Endometrium (tissue), 2 donors: Measurements from ENCODE around the gene DGKG.

ENCODE experiments used
- FAIRE-seq: peaks from 2 replicates; lab custom pipeline; 2012; peaks lifted over from hg19 to GRCh38; lab: Jason Lieb, UNC
- donor health status: control.
- donor health status: control.

Gene DGKG

DNA sequence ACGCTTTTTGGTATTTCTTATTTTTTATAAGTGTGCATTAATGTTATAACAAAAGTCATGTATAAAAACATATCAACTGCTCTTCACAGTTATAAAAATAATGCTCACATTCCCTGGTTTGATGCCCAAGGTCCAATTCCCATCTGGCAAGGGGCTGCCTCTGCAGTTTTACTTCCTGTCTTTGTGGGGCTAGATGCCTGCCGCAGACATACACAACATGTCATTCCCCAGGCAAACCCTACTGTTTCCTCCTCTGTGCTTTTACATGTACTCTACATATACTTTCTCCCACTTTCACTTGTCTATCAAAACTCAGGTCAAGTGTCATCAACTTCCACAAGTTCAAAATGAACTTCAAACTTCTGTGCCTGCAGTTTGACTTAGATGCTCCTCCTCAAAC lies 192.7 kb downstream of the DGKG start:
- FAIRE-seq: no peak

DNA sequence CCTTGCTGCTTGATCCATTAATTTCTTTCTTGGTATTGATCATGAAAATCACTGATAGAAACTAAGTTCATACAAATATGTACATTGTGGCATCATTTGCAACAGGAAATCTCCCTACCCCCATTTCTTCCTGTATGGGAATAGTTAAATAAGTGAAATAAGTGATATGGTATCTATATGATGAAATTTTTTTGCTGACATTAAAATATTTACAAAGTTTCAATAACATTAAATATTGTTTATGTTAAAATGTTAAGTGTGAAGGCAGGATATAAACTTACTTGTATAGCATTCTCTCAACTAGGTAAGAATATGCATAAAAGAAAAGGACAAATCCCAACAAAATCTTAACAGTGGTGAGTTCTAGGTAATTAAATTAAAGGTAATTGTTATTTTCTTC lies 193.1 kb downstream of the DGKG start:
- no peak for FAIRE-seq

DNA sequence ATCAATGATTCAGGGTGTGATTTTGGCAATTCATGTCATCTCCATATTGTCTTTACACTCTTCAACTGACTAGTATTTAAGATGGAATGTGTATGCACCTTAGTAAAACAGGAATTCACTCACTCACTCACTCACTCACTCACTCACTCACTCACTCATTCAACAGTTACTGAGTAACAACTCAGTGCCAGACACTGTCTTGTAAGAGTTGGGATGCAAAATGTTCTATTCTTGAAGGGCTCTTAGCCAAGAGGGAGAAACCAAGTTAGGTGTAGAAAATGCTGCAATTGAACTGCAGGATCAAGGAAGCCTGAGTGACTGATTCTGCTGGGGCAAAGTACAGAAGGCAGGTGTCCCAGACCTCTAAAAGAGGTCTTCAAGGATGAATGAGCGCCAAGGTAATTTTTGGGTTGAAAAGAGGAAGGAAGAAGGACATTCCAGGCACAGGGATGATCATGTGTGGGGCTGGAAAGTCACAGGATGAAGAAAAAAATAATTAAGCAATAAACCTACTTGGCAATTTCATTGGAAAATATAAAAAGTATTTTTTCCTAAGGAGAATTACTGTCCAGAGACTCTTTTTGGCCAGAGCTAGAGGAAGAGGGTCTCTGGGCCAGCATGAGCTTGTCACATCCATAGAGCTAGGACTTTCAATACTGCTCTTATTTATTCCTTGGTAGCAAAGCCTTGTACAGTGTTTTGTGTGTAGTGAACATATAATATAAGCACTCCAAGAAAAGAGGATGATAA lies 194.2 kb downstream of the DGKG start:
- no peak for FAIRE-seq

DNA sequence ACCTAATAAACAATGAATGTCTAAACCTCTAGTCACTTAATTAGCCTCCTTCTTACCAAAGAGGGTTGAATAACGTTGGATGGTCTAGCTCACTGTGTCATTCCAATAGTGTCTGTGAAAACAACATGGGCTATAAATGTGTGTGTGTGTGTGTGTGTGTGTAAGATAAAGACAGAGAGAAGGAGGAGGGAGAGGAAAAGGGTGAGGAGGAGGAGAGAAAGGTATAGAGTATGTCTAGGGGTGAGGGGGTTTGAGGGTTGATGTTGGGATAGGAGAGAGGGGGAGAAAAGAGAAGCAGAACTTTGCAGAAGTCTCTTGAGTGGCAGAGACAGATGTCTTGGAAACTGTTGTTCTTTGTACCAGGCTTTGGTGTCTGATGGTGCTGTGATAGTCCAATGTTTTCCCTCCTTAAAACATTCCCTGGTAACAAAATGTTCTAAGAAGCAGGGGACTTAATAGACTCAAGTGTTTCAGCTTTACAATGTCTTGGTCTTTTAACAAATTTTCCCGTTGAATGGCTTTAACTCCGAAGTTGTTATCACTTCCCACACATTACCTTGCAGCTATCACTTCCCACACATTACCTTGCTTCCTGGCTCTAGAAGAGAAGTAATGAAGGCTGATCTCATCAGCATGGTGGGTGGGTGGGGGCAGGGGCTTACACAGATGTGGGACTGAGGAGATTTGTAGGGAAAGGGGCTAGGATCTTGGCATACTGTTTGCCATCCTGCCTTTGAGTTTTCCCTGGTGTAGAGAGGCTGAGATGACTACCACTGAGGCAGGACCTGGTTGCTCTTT lies 195.3 kb downstream of the DGKG start:
- no peak for FAIRE-seq

DNA sequence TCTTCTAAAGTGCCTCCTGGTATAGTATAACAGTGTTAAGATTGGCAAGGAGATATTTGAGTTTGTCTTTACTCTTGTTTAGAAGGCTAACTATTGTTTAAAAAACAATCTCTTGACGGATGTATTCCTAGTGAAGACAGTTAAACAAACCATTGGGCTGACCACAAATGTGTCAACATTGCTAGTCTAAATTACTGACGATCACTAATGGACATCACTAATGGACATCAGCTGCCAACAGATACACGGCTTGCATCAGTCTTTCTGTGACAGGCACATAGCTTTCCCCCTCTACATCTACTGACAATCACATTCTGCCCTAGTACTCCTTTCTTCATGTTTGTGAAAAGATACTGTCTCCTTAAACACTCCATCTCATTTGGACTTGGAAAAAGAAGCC lies 196.0 kb downstream of the DGKG start:
- no peak for FAIRE-seq

DNA sequence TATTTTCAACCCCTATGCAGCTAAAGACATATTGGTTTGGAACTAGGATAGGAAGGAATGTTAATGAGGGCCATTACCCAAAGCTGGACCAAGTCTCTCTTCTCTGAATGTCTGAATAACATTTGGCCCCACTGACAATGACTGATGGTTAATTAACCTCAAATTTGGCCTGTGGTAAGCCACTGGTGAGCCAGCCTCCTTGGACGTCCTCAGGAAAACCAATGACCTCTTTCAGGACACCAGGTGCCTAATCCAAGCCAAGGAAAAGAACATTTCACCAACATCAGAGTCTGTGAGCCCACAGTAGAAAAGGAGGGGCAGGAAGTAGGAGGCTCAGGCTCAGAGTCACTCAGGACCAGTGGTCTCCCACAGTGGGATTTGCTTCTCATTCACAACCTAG lies 196.7 kb downstream of the DGKG start:
- FAIRE-seq: no peak

DNA sequence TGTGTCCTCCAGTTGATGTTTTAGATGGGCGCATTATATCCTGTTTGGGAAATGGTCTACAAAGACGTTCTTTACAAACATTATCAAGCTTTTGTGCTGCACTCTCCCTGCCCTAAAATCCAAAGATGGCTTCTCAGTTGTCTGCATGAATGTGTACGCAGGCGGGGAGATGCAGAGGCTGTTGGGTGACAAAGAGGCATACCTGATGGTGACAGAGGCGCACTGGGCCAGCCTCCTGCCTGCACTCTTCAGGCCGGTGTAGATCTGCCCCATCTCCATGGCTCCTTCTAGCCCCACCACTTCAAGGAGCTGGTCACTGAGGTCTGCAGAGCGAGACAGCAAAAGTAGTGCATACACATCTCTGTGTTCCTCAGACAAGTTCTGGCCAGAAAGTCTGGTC lies 197.3 kb downstream of the DGKG start:
- no peak for FAIRE-seq

DNA sequence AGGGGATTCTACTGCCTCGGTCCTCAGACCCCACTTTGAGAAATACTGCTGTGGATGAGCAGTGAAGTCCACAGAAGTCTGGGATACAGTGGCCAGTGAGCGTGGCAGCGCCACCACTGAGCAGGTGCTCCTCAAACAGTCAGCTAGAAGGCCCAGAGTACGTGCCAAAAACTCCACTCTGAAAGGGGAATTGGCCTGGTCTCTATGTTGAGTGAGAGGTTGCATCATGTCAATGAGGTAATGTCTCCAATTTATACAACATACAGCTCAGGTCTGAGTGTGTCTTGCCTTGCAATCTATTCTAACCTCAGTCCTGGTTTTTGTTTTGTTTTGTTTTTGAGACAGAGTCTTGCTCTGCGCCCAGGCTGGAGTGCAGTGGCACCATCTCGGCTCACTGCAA lies 199.8 kb downstream of the DGKG start:
- no peak for FAIRE-seq

DNA sequence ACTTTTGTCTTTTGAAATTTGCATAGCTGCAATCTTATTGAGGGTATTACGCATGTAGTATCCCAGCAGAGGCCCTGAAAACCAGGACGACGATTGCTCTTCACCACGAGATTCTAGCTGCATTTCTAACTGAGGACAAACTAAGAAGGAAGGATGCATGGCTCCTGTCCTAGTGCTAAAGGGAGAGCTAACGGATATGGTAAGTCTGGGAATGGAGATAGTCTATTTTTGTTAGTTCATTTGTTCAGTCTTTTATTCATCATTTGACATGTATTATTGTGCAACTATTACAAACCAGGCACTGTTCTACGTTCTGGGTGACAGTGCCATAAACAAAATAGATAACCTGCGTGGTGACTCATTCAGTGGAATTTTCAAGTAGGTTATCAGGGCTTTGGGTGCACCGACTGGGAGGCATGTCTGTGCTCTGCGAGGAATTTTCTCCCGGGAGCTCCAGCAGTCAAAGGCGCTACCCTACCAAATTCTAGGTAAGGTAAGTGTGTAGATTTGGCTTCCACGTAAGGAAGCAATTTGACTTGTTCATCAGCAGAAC lies 201.3 kb downstream of the DGKG start:
- no peak for FAIRE-seq

DNA sequence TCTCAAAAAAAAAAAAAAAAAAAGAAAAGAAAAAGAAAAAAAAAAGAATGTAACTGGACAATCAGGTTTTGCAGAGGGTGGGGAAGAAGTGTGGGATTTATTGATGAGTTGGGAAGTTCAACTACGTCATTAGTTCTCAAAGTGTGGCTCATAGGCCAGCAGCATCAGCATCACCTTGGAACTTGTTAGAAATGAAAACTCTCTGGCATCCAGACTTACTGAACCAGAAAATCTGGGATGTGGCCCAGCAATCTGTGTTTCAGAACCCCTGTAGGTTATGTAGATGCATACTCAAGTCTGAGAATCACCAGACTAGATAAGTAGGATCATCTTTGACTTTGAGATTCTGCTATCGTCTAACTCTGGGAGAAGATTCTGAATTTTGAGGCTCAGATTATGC lies 207.4 kb downstream of the DGKG start:
- FAIRE-seq: no peak

DNA sequence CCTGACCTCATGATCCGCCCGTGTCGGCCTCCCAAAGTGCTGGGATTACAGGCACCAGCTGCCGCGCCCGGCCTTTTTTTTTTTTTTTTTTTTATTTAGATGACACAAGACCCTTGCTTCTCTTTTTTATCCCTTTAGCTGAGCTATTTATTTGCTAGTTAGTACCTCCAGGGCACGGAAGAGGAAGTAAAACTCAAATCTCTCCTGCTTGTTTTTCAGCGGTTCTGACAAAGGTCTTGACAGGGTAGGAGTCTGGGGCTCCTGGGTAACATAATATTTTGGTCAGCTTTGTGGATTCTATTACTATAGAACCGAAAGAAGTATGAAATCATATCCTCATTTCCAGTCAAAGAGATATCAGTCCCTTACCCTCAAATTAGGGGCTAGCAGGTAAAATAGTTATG lies 209.1 kb downstream of the DGKG start:
- no peak for FAIRE-seq

DNA sequence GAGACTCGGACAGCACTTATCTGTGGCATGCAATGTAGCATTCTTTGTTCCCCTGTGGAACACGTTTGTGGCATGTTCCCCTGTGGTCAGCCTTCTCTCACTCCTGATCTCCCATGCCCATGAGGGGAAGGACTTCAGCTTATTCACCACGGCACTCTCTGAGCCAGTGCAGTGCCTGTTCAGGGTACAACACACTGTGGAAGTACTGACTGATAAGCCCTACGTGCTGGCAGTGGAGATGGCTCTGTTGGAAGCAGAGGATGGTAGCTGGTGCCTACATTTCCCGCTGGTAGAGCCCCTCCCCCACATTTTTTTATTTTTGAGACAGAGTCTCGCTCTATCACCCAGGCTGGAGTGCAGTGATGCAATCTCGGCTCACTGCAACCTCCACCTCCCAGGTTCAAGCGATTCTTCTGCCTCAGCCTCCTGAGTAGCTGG lies 209.7 kb downstream of the DGKG start:
- FAIRE-seq: no peak

DNA sequence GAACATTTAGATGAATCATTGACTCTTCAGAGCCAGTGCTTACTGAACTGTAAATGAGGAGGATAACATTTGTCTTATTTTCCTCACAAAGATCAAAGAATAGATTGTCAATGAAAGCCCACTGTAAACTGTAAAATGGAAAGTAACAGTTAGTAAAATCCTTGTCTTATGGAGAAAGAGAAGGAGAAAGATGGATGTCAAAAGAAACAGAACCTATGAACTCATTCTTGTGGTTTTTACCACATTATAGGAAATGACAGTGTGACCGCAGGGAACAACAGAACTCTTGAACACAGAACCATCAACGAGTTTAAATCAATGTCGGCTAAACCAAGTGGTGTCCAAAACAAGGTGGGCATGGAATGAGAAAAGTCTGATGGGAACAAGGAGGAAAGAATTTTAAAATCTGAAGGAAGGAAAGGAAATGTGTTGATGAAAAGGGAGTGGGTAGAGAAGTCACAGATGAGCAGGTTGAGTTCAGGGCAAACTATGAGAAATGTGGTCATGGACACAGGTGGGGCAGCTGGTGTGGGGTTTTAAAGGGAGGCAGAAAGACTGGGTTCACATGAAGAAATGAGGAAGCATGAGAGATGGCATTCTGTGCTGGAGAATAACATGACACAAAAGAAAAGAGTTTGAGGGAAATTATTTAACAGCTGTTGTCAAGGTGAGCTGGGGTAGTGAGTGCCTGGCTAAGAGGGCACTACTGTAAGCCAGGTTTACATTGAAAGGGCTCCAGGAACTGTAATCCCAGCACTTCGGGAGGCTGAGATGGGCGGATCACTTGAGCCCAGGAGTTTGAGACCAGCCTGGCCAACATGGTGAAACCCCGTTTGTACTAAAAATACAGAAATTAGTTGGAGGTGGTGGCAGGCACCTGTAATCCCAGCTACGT lies 210.7 kb downstream of the DGKG start:
- no peak for FAIRE-seq

DNA sequence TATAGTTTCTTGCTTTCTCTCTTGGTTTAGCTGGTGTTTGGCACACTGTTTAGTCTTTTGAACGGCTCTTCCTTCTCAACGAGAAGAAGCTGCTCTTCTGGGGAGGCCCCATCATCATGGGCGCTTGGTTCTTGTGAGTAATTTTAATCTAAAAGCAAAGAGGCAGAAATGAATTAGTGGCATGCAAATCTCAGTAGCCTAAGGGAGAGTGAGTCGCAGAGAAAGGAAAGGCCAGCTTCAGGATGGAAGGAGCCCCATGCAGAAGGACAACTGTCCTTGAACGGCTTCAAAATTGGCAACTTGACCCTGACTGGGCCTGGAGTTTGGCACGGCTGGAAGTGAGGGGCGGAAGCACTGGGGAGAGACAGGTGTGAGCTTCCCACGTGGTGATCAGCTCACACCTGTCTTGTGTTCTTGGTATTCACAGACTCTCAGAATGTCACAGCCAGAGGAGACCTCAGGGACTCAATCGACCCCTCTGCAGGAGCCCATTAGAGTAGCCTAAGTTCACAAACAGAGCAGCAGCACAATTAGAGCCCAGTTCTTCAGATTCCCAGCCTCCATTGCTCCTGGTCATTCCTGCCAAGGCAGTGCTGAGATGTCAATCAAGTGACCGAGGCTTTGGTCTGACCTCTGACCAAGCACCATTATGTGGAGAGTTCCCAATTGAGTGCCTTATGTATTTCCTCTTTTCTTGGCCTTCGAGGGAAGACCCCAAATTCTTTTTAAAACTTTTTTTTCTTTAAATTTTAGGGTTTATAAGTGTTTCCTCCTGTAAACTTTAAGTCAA lies 211.8 kb downstream of the DGKG start:
- no peak for FAIRE-seq

DNA sequence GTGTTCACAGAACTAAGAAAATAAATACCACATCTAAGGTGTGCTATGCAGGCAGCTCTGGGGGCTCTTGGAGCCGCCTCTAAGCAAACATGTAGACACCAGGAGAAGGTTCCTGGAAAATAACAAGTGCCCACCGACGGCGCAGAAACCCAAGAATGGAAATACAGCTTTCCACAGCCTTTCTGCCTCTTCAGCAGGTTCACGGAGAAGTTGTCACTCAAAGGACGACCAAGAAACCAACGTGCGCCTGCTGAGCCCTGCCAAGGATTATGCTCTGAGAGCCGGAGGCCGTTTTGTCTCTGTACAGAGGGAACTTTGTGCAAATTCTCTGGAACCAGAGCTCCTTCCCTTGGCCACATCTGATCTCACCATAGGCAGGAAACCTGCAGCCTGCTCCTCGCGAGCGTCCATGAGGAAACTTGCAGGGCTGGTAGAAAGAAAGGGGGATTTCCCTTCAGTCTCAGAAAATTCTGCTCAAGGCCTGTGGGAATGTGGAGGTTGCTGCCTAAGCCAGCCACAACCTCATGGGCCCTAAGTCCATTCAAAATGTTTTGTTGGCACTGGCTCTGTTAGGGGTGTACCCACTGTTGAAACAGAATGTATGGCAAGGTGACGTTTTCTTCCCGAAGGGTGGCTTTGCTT lies 212.6 kb downstream of the DGKG start:
- no peak for FAIRE-seq

DNA sequence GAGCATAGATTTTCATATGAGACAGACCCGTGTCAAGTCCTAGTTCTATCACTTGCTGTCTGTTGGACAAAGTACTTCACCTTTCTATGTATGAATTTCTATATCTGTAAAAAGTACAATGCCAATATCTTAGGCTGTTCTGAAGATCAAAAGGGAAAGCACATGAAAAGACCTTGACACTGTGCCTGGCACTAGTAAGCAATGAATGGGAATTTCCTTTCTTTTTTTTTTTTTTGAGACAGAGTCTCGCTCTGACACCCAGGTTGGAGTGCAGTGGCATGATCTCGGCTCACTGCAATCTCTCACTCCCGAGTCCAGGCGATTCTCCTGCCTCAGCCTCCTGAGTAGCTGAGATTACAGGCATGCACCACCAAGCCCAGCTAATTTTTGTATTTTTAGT lies 217.8 kb downstream of the DGKG start:
- FAIRE-seq: no peak

DNA sequence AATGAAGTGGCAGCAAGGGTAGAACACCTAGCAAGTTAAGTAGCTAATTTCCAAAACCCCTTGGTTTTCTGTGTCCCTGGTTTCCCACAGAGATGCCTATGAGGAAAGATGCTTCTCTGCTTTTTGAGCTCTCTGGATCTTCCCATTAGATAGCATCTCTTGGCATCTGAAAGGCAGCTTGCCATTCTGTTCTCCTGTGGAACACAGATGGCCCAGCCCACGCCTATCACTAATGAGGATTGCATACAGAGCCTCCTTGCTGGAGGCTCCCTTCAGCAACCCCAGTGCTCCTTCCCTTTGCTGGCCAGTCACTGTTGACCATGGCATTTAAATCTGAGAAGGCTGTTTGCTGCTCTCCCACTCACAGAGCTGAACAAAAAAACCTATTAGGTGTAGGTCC lies 218.8 kb downstream of the DGKG start:
- no peak for FAIRE-seq

DNA sequence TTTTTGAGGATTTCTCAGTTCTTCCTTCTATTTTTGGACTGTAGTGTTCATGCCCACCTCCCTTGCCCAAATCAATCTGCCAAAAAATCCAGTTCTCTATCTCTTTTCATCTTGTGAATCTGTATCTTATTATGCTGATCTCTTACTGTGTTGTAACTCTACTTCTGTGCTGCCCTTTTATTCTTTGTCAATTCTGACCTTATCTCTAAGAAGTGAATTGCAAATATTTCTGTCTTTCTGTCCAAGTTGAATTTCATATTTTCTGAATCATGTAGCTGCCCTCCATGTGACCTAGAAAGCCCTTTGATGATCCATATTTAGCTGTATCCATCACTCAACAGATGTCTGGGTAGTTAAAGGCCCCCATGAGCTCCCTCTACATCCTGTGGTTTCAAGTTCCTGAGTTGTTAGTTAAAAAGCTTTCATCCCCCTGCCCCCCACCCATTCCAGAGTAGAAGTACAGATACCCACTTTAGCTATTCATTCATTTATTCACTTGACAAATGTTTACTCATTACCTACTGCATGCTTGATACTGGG lies 219.6 kb downstream of the DGKG start:
- no peak for FAIRE-seq

DNA sequence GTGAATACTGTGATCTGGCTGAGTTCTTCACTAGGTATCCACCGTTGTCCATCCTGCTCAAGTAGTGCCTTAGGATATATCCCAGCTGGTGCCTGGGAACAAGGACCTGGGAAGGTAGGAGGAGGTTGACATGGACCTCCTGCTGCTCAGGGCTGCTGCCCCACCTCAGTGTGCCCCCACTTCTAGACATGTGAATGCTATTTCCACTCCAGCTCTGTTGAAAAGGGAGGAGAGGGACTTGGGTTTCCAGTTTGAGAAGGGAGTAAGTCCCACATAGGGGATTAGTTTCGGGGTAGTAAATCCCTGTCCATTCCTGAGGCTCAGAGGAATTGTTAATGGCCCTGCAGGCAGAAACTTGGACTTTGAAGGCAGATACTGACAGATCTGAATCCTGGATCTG lies 220.2 kb downstream of the DGKG start:
- FAIRE-seq: no peak

DNA sequence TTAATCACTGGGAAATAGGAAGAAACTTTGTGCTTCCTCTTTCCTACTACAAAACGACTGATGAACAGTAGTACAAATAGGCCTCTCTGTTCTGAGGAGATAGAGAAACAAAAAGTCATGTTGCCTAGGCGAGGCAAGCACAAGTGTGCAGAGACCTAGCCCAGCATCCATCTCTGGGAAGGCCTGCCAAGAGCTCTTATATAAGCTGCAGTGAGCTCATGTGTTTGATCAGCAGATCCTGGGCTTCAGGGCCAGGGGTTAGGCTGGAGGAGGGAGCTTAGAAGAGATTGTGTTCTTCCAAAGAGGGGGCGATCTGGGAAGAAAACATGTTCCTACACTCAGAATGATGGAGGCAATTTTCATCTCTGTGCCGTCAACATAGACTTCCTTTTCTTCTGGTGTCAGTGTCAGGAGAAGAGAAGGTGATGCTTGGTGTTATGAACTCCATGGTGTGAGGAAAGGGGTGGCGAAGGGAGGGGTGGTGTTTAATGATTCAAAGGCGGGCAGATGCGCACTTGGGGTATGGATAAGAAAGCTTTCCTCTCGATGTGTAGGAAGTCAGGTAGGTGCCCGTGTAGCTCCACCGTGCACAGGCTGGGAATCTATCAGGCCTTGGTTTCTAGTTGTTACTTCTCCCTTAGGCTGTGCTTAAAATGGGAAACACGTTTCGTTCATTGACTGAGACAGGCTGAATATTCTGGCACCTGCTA lies 223.6 kb downstream of the DGKG start:
- no peak for FAIRE-seq
